Transverse colon (tissue), 4 donors: ENCODE measurements around the gene PDE4D. TPM values are rescaled to one million over a fixed set of nuclear protein-coding genes. Genes with fewer than 3 reads are reported as not detected.

ENCODE experiments used
- DNase-seq: peaks from one replicate; pipeline ENCODE4 v3.0.0-alpha.2; 2019
- H3K27ac ChIP-seq, 4 donors: fragments of 200-600 bp; sonication (generic); 2 replicates each; pipeline ENCODE4 v1.5.1; 2016 to 2018; ENCODE audit warnings: inconsistent platforms in 4 of 4
- H3K27me3 ChIP-seq: fragments of 200-600 bp; sonication (generic); 2 replicates; pipeline ENCODE4 v1.5.1; 2017; ENCODE audit warnings: inconsistent platforms
- H3K36me3 ChIP-seq, 4 donors: fragments of 200-600 bp; sonication (generic); 2 replicates each; pipeline ENCODE4 v1.5.1; 2017 to 2019; ENCODE audit warnings: inconsistent platforms in 4 of 4
- H3K4me1 ChIP-seq, 4 donors: fragments of 200-600 bp; sonication (generic); 2 replicates each; pipeline ENCODE4 v1.5.1; 2017 to 2020; ENCODE audit warnings: inconsistent platforms in 4 of 4
- H3K4me3 ChIP-seq, 4 donors: fragments of 200-600 bp; sonication (generic); 1 replicate in 1 of 4; 2 replicates in 3 of 4; pipeline versions ENCODE4 v1.5.1 to v1.6.1; 2017 to 2019; ENCODE audit warnings: inconsistent platforms in 4 of 4
- H3K9me3 ChIP-seq, 2 donors: fragments of 200-600 bp; sonication (generic); 2 replicates each; pipeline ENCODE4 v1.5.1; 2017 to 2019; ENCODE audit warnings: inconsistent platforms in 2 of 2
- EP300 ChIP-seq: sonication (generic); formaldehyde crosslinking; IDR thresholded peaks from one replicate; pipeline ENCODE4 v1.6.1; 2017; ENCODE audit warnings: antibody characterized with exemption, low read depth
- POLR2A ChIP-seq: fragments of 450-650 bp; IDR thresholded peaks from one replicate; pipeline ENCODE4 v1.6.1; 2016; ENCODE audit warnings: antibody characterized with exemption, mild to moderate bottlenecking, moderate library complexity
- POLR2AphosphoS5 ChIP-seq, 3 donors: sonication (generic); formaldehyde crosslinking; IDR thresholded peaks; one replicate each; pipeline ENCODE4 v1.6.1; 2016; ENCODE audit warnings: antibody characterized with exemption in 3 of 3
- WGBS, 2 donors: methylation state at CpG; one replicate each; pipeline ENCODE4 v1.1.5; 2018; ENCODE audit warnings: low coverage in 1 of 2; 5-methylcytosine and 5-hydroxymethylcytosine counted together
- in situ Hi-C, 4 donors: fragments of 200-750 bp; cut with MboI; loops; one replicate each; pipeline versions ENCODE4 v1.15.0 to v1.15.1; 2017; ENCODE audit warnings: low sequenced_read_pairs in 3 of 4, low pct_ligation_motif_present in 1 of 4, low pct_unique_long_range_greater_than_20kb in 1 of 4
- intact Hi-C: fragments of 100-400 bp; cut with DNase I; formaldehyde crosslinking; loops from one replicate; pipeline ENCODE4 v1.15.1; 2023; ENCODE audit warnings: low total_unique reads
- total RNA-seq, 4 donors: library from RNA; depleted of rRNA; stranded (reverse); fragments of >200 nt; gene quantifications; one replicate each; pipeline ENCODE4 v1.1.0, GENCODE V29; 2016
- TF ChIP-seq, protein P1 (sequence below), 5 experiments: fragments of 200-600 bp in 3 of 5; fragments of 450-650 bp in 2 of 5; sonication (generic) in 3 of 5; IDR thresholded peaks; 1 replicate in 2 of 5; 2 replicates in 3 of 5; pipeline ENCODE4 v1.5.1; 2016 to 2017; ENCODE audit warnings: antibody characterized with exemption in 5 of 5, inconsistent platforms in 3 of 5, mild to moderate bottlenecking in 2 of 5, moderate library complexity in 1 of 5

PDE4D gene
- total RNA-seq, 4 donors from 2014 or later, result 47.0 to 302 (median 73.6) TPM

DNA sequence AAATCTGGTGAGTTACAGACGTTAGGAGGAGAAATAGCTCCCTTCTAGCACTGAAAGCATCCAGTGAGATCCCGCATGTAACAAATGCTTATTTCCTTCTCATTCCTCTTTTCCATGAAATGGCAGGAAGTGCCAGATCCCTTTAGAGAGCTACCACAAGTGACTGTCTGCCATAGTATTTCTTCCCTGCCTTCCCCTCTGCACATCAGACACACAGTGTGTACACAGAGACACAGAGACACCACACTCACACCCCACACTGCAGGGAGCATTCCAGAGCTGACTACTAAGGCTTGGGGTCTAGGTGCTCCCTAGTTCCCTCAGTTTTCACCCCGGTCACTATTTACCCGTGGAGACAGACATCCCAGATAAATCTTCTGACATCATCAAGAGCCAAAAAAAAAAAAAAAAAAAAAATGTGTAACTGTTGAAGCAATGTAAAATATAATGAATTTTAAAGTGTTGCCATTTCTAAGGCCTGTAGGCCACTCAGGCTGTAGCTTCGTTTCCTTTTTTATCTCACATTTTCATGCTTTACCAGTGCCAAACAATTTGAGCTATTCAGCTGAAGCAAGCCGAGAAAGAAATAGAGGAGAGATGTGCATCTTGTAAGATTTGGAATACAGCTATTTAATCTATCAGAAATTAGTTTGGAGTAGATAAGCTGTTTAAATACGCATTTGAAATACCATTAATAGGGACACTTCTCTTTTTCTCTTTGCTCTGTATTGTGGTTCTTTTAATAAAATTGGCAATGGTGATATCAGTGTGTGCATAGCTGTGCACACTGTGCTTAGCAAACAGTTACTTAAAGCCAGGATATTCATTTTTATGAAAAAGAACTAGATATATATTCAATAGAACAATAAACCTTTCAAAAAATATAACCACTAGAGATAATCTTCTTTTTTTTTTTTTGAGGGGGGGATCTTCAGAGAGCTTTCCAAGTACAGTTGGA lies 405.5 kb downstream of the PDE4D start:
- in situ Hi-C loops, result no loop called here
- H3K9me3 ChIP-seq, result no peaks in the 10 kb centered on the region
- H3K4me1 ChIP-seq, result peaks cover 0 to 11% (median 3%) of the 10 kb centered on the region in 4 donors
- 66 to 70% methylated on average over 5 to 7 of the region's 7 CpGs for WGBS, 2 donors
- no peak for DNase-seq
- peak overlapping the region; percentile 3 to 38 (median 18) for H3K27ac ChIP-seq
- H3K4me3 ChIP-seq, result no peak overlapping the region
- intact Hi-C loops, result loop anchor here (5.0 kb wide), 1 partner anchor 606 kb away; no protein-coding TSS in a partner anchor
- no peaks in the 10 kb centered on the region for H3K27me3 ChIP-seq
- TF ChIP-seq, protein P1, sequence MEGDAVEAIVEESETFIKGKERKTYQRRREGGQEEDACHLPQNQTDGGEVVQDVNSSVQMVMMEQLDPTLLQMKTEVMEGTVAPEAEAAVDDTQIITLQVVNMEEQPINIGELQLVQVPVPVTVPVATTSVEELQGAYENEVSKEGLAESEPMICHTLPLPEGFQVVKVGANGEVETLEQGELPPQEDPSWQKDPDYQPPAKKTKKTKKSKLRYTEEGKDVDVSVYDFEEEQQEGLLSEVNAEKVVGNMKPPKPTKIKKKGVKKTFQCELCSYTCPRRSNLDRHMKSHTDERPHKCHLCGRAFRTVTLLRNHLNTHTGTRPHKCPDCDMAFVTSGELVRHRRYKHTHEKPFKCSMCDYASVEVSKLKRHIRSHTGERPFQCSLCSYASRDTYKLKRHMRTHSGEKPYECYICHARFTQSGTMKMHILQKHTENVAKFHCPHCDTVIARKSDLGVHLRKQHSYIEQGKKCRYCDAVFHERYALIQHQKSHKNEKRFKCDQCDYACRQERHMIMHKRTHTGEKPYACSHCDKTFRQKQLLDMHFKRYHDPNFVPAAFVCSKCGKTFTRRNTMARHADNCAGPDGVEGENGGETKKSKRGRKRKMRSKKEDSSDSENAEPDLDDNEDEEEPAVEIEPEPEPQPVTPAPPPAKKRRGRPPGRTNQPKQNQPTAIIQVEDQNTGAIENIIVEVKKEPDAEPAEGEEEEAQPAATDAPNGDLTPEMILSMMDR (IDR thresholded peaks at IDR 0.05), result no peak
- TF ChIP-seq POLR2AphosphoS5 (IDR thresholded peaks at IDR 0.05) (no peak), EP300 (no peak), POLR2A (no peak)
- no peaks in the 10 kb centered on the region for H3K36me3 ChIP-seq

DNA sequence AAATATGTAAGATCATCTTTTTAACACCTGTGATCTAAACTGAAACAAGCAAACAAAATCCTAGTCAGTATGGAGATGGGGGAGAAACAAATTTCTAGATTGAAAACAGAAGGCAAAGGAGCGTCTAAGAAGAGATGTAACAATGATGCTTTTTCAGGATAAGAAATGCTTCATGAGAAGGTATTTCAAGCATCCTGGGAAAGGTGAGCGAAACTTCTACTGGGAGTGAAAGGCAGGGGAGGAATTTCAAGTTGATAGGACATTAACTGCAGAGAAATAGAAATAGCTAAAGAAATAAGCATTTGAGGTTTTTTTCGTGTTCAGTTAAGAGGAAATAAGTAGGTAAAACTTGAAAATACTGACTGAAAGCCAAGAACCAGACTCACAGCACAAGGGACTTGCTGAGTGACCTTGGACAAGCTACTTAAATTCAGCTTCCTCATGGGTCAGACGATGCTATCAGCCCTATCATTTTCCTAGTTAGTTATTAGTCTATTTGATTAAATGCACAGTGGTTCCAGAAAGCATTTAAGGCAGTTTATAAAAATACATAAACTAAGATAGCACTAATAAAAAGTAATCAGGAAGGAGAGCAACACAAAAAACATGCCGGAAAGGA lies 406.3 kb downstream of the PDE4D start:
- Histone ChIP-seq H3K27me3 (no peaks in the 10 kb centered on the region), H3K36me3 (no peaks in the 10 kb centered on the region), H3K27ac (peak overlapping the region in 3 of 4 donors; percentile 3 to 38 (median 10)), H3K9me3 (no peaks in the 10 kb centered on the region), H3K4me1 (peaks cover 0 to 11% (median 3%) of the 10 kb centered on the region in 4 donors), H3K4me3 (no peak overlapping the region)
- in situ Hi-C loops (no loop called here), intact Hi-C loops (loop anchor here (5.0 kb wide), 1 partner anchor 605 kb away; no protein-coding TSS in a partner anchor)
- TF ChIP-seq POLR2AphosphoS5 (IDR thresholded peaks at IDR 0.05), result no peak
- TF ChIP-seq, protein P1 (IDR thresholded peaks at IDR 0.05), result no peak
- no peak for TF ChIP-seq POLR2A
- TF ChIP-seq EP300, result no peak
- WGBS, 2 donors, result 73 to 82% methylated on average over 5 of the region's 5 CpGs
- no peak for DNase-seq

DNA sequence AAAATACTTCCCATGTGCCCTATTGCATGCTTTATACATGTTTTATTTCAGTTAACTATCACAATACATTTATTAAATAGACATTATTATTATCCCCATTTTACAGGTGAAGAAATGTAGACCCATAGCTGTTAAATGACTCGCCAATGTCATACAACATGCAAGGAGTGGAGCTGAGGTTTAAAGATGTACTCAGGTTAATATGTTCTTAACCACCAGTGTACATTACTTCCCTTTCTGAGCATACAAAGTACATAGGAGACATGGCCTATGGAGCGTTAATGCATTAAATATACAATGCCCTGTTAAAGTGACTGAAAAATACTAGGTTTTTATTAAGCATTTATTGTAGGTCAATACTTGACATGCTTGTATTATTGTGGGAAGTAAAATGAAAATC lies 407.0 kb downstream of the PDE4D start:
- Histone ChIP-seq H3K27ac (no peak overlapping the region), H3K9me3 (no peaks in the 10 kb centered on the region), H3K36me3 (no peaks in the 10 kb centered on the region), H3K4me1 (peaks cover 0 to 11% (median 3%) of the 10 kb centered on the region in 4 donors), H3K27me3 (no peaks in the 10 kb centered on the region), H3K4me3 (no peak overlapping the region)
- DNase-seq, result no peak
- TF ChIP-seq, protein P1 (IDR thresholded peaks at IDR 0.05), result no peak
- TF ChIP-seq EP300, result no peak
- TF ChIP-seq POLR2A, result no peak
- TF ChIP-seq POLR2AphosphoS5 (IDR thresholded peaks at IDR 0.05), result no peak
- intact Hi-C loops (loop anchor here (5.0 kb wide), 1 partner anchor 604 kb away; no protein-coding TSS in a partner anchor), in situ Hi-C loops (no loop called here)
- 96% methylated on average over 2 of the region's 2 CpGs for WGBS, 2 donors
